GM03348 (cell line): ENCODE data around the gene MYADML2.
"Not testable (repeated sequence)": the region's sequence is repeated elsewhere in the genome, so short reads cannot be mapped to it uniquely, and the experiment has no call there.

Experiments used
- DNase-seq: peaks from one replicate; pipeline ENCODE4 v3.0.0; 2012; ENCODE audit warnings: low spot score

The MYADML2 gene

GRCh38 chr17:81947189-81947588 lies at the start of gene MYADML2:
TSS of gene MYADML2 (minus strand) at chr17:81947233. CDS start at chr17:81941741, 5,492 bp downstream.
- no peak for DNase-seq

- no peak for DNase-seq
Observed at GRCh38 chr17:81996232-81996756, 49.3 kb upstream of the MYADML2 start.

GRCh38 chr17:81995463-81996231 lies 48.6 kb upstream of the MYADML2 start:
- DNase-seq = no peak

- no peak for DNase-seq
Observed at GRCh38 chr17:81994593-81995462, 47.8 kb upstream of the MYADML2 start.

- no peak for DNase-seq
Observed at GRCh38 chr17:81993729-81994592, 46.9 kb upstream of the MYADML2 start.

- no peak for DNase-seq
Observed at GRCh38 chr17:81992306-81993102, 45.5 kb upstream of the MYADML2 start.

- peak; percentile 87 for DNase-seq
Observed at GRCh38 chr17:81991684-81992305, 44.8 kb upstream of the MYADML2 start.

GRCh38 chr17:81990836-81991683 lies 44.0 kb upstream of the MYADML2 start:
- DNase-seq = no peak

GRCh38 chr17:81987161-81987770 lies 40.2 kb upstream of the MYADML2 start:
- DNase-seq = no peak

- no peak for DNase-seq
Observed at GRCh38 chr17:81986606-81987005, 39.6 kb upstream of the MYADML2 start.

GRCh38 chr17:81984773-81985410 lies 37.9 kb upstream of the MYADML2 start:
- no peak for DNase-seq

- no peak for DNase-seq
Observed at GRCh38 chr17:81983639-81984373, 36.8 kb upstream of the MYADML2 start.

GRCh38 chr17:81983011-81983638 lies 36.1 kb upstream of the MYADML2 start:
- DNase-seq = no peak

- not testable (repeated sequence) for DNase-seq
Observed at GRCh38 chr17:81981511-81981910, 34.5 kb upstream of the MYADML2 start.

GRCh38 chr17:81980707-81981343 lies 33.8 kb upstream of the MYADML2 start:
- DNase-seq = no peak

- no peak for DNase-seq
Observed at GRCh38 chr17:81980122-81980521, 33.1 kb upstream of the MYADML2 start.
